ENCODE results near the gene PSKH1.
A peak's percentile ranks its signal among the peaks of the same experiment; 100 is the strongest.
"Not testable (repeated sequence)": the region's sequence is repeated elsewhere in the genome, so short reads cannot be mapped to it uniquely, and the experiment has no call there.

PSKH1 gene

DNA sequence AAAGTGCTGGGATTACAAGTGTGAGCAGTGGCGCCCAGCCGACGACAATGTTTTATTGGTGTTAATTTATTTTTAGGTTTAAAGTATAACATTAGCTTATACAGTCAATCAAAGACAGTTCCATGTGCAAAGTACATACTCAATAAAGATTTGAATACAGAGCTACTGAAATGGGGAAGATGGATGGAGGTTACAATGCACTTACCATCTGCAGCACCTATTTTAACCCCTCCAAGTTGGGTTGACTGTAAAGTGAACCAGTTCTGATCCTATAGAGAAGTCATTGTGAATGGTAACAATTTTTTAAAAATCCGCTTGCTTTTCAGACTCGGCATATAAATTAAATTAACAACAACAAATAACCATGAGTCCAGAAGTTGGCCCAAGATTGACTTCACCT lies 679 bp upstream of the PSKH1 start:
- no peak for DNase-seq

DNA sequence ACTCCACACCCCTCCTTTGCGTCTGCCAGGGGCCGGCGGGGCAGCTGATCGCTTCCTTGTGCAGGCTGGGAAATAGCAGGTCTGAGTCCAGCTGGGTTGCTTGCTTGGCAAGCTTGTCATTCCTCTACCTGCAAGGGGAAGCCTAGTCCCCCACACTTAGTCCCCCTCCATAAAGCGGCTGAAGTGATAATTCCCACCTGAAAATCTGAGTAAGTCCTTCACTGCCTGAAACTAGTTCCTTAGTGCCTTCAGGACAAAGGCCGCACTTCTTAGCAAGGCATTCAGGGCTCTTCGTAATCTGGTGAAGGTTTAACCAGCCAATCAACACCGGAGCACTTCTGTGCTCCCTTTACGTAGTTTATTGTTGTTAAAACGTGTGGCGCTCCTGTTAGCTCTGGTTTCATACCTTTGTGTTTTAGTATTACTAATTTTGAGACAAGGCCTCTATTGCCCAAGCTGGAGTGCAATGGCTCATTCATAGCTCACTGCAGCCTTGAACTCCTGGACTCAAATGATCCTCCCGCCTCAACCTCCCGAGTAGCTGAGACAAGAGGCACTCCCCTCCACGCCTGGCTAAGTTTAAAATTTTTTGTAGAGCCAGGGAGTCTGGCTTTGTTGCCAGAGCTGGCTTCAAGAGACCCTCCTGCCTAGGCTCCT lies 817 bp downstream of the PSKH1 start:
- DNase-seq = no peak

- DNase-seq = no peak
These were observed 4.2 kb downstream of the PSKH1 start for GRCh38 chr16:67897231-67897630.

- DNase-seq = no peak
These were observed 8.7 kb downstream of the PSKH1 start for GRCh38 chr16:67901734-67902133.

GRCh38 chr16:67902831-67903230 lies 9.8 kb downstream of the PSKH1 start:
- DNase-seq = no peak

- no peak for DNase-seq
These were observed 14.5 kb downstream of the PSKH1 start for GRCh38 chr16:67907397-67908180.

GRCh38 chr16:67909056-67909742 lies 16.1 kb downstream of the PSKH1 start:
- no peak for DNase-seq

- DNase-seq = no peak
These were observed 17.1 kb downstream of the PSKH1 start for GRCh38 chr16:67910158-67910557.

- no peak for DNase-seq
These were observed 21.9 kb downstream of the PSKH1 start for GRCh38 chr16:67914758-67915495.

- not testable (repeated sequence) for DNase-seq
These were observed 22.4 kb downstream of the PSKH1 start for GRCh38 chr16:67915496-67915769.

DNA sequence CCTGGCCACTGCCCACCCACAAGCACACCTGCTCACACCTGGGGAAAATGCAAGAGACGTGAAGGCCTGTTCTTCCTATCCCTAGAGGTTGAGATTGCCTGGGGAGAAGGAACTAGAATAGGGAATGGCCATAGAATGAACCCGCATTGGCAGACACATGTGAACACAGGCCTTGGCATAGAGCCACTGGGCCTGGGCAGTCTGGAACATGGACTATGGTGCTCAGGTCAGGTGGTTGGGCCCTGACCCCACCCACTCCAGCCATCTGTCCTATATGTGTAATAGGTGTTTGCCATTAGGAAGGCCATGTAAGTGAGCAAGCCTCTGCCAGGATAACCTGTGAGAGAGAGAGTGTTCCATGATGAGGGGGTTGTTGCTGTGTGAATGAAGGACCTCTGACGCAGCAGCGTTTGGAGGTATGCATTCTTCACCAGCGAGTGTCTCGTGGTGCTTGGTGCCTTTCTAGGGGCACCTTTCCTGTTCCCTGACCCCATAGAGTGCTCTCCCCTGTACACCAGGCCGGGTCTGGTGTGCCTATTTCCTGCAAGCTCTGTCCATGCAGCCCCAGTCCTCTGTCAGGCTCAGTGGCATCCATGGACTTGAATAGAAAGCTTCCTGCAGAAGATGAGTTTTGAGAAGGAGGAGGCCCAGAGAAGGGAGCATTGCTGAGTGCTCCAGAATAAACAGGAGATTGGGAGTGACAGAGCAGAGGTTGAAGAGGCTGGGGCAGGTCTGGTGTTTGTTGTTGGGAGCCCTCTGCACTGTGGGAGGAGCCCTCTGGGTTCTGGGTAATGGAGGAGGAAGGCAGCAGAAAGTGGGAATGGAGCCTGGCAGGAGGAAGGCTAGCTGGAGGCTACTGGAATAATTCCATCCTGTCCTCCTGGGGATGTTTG lies 23.0 kb downstream of the PSKH1 start:
- no peak for DNase-seq

- DNase-seq = no peak
These were observed 24.2 kb downstream of the PSKH1 start for GRCh38 chr16:67917140-67917851.

DNA sequence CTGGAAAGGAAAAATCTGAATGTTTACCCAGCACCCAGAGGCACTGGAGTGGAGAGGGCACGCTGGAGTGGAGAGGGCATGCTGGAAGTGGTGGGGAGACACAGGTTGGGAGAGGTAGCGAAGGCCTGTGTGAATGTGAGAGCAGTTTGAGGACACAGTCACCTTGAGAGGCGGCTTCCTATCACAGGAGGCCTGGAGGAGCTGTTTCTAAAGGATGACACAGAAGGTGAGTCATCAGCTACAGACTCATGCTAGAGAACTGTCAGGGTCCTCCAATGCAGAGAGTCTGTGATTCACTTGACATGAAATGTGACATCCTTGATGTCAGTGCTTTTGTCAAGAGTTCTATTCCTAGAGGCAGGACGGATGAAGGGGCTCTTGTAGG lies 24.8 kb downstream of the PSKH1 start:
- DNase-seq = peak; percentile 82

- no peak for DNase-seq
These were observed 26.7 kb downstream of the PSKH1 start for GRCh38 chr16:67919622-67920221.

- no peak for DNase-seq
These were observed 29.2 kb downstream of the PSKH1 start for GRCh38 chr16:67922221-67922620.

DNA sequence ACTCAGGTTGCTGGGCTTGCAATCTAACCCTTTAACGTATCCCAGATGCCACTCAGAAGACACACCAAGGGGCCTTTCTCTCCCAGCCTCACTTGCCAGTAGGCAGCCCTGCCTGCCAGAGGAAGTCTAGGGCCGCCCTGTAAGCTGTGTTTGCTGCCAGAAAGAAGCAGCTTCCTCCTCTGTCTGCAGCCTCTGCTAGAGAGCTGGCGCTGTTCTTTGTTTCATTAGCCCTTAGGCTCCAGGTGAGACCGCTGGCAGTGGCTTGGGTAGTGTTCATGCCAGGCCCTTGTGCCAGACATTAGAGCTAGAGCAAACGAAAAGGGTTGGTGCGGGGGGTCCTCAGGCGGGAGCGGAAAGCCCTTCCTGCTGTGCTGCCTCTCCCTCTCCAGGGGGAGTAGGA lies 29.7 kb downstream of the PSKH1 start:
- no peak for DNase-seq

- DNase-seq = no peak
These were observed 30.5 kb downstream of the PSKH1 start for GRCh38 chr16:67923414-67924116.

DNA sequence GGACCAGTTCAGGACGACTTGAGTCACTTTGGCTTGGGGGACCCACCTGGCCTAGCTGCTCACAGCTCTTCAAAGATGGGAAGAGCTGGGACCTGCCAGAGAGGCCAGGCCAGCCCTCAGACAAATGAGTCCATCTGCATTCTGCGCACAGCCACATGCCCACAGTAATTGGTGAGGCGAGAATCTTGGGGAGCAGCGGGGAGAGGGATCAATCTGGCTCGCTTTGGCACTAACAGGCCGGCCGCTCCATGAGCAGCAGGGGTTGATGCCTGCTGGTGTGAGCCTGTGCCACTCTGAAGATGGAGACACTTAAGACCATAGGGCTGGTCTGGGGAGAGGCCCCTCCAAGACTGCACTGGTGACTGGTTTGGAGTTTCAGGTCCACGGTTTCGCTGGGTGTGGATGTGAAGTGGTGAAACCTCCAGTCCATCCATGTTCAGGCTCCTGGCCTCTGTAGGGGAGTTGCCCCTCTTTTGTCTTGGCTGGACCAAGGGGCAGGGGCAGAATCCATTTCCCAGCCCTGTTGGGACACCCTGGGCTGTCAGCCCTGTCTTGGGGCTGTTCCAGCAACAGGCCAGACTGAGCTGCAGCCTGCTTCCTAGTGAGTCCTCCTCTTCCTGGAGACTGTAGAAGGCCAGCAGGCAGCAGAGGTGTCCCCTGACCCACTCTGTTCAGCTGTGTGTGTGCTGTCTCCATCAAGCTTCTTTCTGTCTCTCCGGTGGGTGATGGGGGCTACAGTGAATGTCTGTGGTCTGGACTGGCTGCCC lies 31.3 kb downstream of the PSKH1 start:
- no peak for DNase-seq

DNA sequence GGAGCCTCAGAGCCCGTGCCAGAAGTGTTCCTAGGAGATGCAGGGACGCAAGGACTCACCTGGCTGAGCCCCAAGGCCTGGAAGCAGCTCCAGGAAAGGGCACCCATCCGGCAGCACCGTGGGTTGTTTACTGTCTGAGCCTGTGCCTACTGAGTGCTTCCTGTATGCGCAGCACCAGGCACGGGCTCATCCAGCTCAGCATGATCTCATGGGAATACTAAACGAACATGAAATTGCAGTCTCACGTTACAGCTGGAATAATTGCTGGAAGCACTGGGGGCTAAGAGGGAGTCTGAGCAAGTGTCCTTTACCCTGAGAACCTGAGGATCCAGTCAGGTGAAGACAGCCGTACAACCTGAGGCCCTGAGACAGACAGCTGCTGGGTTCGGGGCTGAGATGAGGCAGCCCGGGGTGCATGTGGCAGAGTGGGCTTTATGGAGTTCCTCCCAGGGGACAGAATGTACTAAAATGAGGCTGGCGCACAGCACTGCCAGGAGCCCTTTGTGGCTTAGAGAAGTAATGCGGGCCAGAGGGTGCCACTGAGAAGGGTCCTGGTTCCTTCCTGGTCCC lies 33.2 kb downstream of the PSKH1 start:
- DNase-seq = no peak

Data from HCEC 1CT (cell line).